Panc1 (cell line): ENCODE data around the gene KDM4B. TPM values are rescaled to one million over a fixed set of nuclear protein-coding genes. Genes with fewer than 3 reads are reported as not detected.

Experiments
- ATAC-seq: fragments of 200-7000 bp; cut with Tn5 transposase; 2 replicates; pipeline ENCODE4 v1.9.1; 2020; ENCODE audit warnings: mild to moderate bottlenecking, moderate library complexity
- BruUV-seq: library from RNA; stranded (reverse); fragments of 400-500 nt; replicated peaks from 2 replicates; lab custom pipeline; 2021; lab: Mats Ljungman, UMichigan
- CTCF ChIA-PET: fragments of 300-600 bp; sonication (Branson Sonifier 250); formaldehyde crosslinking; loops from one replicate; lab custom pipeline; 2022; ENCODE audit warnings: antibody characterized with exemption; lab: Charles Lee
- POLR2A ChIA-PET: fragments of 300-600 bp; sonication (Branson Sonifier 250); formaldehyde crosslinking; loops from one replicate; lab custom pipeline; 2022; ENCODE audit warnings: antibody characterized with exemption; lab: Charles Lee
- DNase-seq: peaks from one replicate; pipeline ENCODE4 v3.0.0-alpha.2; 2010; ENCODE audit warnings: low read depth, low spot score
- H3K27ac ChIP-seq: 2 replicates; pipeline ENCODE4 v1.5.1; 2011; ENCODE audit warnings: mild to moderate bottlenecking, low read length, inconsistent platforms
- H3K27me3 ChIP-seq: fragments of 200-500 bp; sonication (Bioruptor generic); 2 replicates; pipeline ENCODE4 v1.6.0; 2014; ENCODE audit warnings: low read length, inconsistent platforms; ENCODE audit not compliant: control insufficient read depth, insufficient read depth
- H3K36me3 ChIP-seq: fragments of 200-500 bp; sonication (Bioruptor generic); 2 replicates; pipeline ENCODE4 v1.5.1; 2014; ENCODE audit warnings: inconsistent platforms, mild to moderate bottlenecking, low read length, moderate library complexity; ENCODE audit not compliant: control insufficient read depth, insufficient read depth
- H3K4me1 ChIP-seq: 2 replicates; pipeline ENCODE4 v1.5.1; 2011; ENCODE audit warnings: inconsistent platforms, mild to moderate bottlenecking, low read length, moderate library complexity; ENCODE audit not compliant: control insufficient read depth, insufficient read depth
- H3K4me3 ChIP-seq, 2 experiments: 2 replicates each; pipeline ENCODE4 v1.5.1; 2011 to 2012; ENCODE audit warnings: low read depth in 2 of 2, low read length in 2 of 2, mild to moderate bottlenecking in 2 of 2, inconsistent platforms in 1 of 2, moderate library complexity in 1 of 2
- H3K9me3 ChIP-seq: fragments of 200-500 bp; sonication (Bioruptor generic); 2 replicates; pipeline ENCODE4 v1.5.1; 2014; ENCODE audit warnings: low read depth, mild to moderate bottlenecking, inconsistent platforms, low read length, moderate library complexity; ENCODE audit not compliant: control insufficient read depth, insufficient read depth
- CTCF ChIP-seq: fragments of 450-650 bp; IDR thresholded peaks from 2 replicates; pipeline ENCODE4 v1.5.1; 2017; ENCODE audit warnings: mild to moderate bottlenecking
- POLR2AphosphoS5 ChIP-seq: IDR thresholded peaks from 2 replicates; pipeline ENCODE4 v1.6.1; 2012; ENCODE audit warnings: mild to moderate bottlenecking, low read depth, low read length, moderate library complexity
- SIN3A ChIP-seq: IDR thresholded peaks from 2 replicates; pipeline ENCODE4 v1.6.1; 2012; ENCODE audit warnings: low read depth, mild to moderate bottlenecking, low read length, moderate library complexity, borderline replicate concordance; ENCODE audit not compliant: insufficient read depth
- TCF7L2 ChIP-seq: IDR thresholded peaks from 2 replicates; pipeline ENCODE4 v1.6.1; 2011; ENCODE audit warnings: mild to moderate bottlenecking, low read depth, low read length, inconsistent platforms
- in situ Hi-C: cut with HindIII; loops from 2 replicates; pipeline ENCODE4 v1.10.0; 2016; ENCODE audit warnings: low sequenced_read_pairs, low pct_unique_long_range_greater_than_20kb
- intact Hi-C: fragments of 100-400 bp; cut with micrococcal nuclease; formaldehyde crosslinking; loops from one replicate; pipeline ENCODE4 v1.10.0; 2022; ENCODE audit not compliant: unreplicated experiment
- total RNA-seq: library from RNA; stranded (reverse); gene quantifications from one replicate; pipeline ENCODE4 v1.2.1, GENCODE V29; 2021; ENCODE audit not compliant: unreplicated experiment
- TF ChIP-seq, protein P1 (sequence below), 2 experiments: IDR thresholded peaks; 2 replicates each; pipeline ENCODE4 v1.6.1; 2011 to 2012; ENCODE audit warnings: low read depth in 2 of 2, control low read depth in 1 of 2, low read length in 1 of 2, mild to moderate bottlenecking in 1 of 2, moderate library complexity in 1 of 2; ENCODE audit not compliant: insufficient read depth in 1 of 2

The KDM4B gene
- total RNA-seq, 1 experiment from 2014 or later, result 18.4 TPM

DNA sequence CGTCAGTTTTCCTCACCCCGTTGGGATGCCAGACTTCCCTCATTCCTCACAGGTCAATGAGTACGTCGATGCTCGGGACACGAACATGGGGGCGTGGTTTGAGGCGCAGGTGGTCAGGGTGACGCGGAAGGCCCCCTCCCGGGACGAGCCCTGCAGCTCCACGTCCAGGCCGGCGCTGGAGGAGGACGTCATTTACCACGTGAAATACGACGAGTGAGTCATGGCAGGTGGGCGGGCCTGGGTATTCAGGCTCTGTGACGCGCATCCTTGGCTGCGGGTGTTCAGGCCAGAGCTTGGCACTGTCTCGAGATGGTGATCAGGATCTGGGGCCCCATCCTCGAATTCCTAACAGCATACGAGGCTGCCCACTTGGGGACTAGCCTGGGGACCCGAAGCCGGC, 38.2 kb upstream of the KDM4B start:
- H3K27ac ChIP-seq, result no peak overlapping the region

GRCh38 chr19:4932711-4933110, 36.2 kb upstream of the KDM4B start:
- no TSS peak for BruUV-seq
- Histone ChIP-seq H3K27me3 (no peaks in the 10 kb centered on the region), H3K27ac (no peak overlapping the region), H3K36me3 (no peaks in the 10 kb centered on the region), H3K4me1 (no peaks in the 10 kb centered on the region), H3K9me3 (no peaks in the 10 kb centered on the region), H3K4me3 (no peak overlapping the region)
- in situ Hi-C loops, result no loop called here
- ChIA-PET POLR2A (no interaction called here), CTCF (no interaction called here)
- intact Hi-C loops, result no loop called here
- no peak for TF ChIP-seq CTCF
- no peak for TF ChIP-seq POLR2AphosphoS5
- no peak for TF ChIP-seq SIN3A
- TF ChIP-seq, protein P1, sequence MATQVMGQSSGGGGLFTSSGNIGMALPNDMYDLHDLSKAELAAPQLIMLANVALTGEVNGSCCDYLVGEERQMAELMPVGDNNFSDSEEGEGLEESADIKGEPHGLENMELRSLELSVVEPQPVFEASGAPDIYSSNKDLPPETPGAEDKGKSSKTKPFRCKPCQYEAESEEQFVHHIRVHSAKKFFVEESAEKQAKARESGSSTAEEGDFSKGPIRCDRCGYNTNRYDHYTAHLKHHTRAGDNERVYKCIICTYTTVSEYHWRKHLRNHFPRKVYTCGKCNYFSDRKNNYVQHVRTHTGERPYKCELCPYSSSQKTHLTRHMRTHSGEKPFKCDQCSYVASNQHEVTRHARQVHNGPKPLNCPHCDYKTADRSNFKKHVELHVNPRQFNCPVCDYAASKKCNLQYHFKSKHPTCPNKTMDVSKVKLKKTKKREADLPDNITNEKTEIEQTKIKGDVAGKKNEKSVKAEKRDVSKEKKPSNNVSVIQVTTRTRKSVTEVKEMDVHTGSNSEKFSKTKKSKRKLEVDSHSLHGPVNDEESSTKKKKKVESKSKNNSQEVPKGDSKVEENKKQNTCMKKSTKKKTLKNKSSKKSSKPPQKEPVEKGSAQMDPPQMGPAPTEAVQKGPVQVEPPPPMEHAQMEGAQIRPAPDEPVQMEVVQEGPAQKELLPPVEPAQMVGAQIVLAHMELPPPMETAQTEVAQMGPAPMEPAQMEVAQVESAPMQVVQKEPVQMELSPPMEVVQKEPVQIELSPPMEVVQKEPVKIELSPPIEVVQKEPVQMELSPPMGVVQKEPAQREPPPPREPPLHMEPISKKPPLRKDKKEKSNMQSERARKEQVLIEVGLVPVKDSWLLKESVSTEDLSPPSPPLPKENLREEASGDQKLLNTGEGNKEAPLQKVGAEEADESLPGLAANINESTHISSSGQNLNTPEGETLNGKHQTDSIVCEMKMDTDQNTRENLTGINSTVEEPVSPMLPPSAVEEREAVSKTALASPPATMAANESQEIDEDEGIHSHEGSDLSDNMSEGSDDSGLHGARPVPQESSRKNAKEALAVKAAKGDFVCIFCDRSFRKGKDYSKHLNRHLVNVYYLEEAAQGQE (IDR thresholded peaks at IDR 0.05; ENCODE audit: insufficient read depth in 1 of 2, low read depth in 2 of 2, low read length in 1 of 2), result no peak
- no peak for TF ChIP-seq TCF7L2
- ATAC-seq (no peak), DNase-seq (no peak)

More for the DNA sequence above, 38.2 kb upstream of the KDM4B start:
- ChIA-PET CTCF (no interaction called here), POLR2A (no interaction called here)
- H3K4me1 ChIP-seq, result no peaks in the 10 kb centered on the region
- no peaks in the 10 kb centered on the region for H3K27me3 ChIP-seq
- BruUV-seq, result no TSS peak
- DNase-seq (no peak), ATAC-seq (no peak; the same call in 1 of the 2 replicates)
- intact Hi-C loops (no loop called here), in situ Hi-C loops (no loop called here)
- TF ChIP-seq SIN3A, result no peak
- TF ChIP-seq, protein P1 (IDR thresholded peaks at IDR 0.05; ENCODE audit: insufficient read depth in 1 of 2, low read depth in 2 of 2, low read length in 1 of 2), result no peak
- TF ChIP-seq TCF7L2, result no peak
- TF ChIP-seq POLR2AphosphoS5, result no peak
- no peak for TF ChIP-seq CTCF
- no peaks in the 10 kb centered on the region for H3K9me3 ChIP-seq
- no peaks in the 10 kb centered on the region for H3K36me3 ChIP-seq
- H3K4me3 ChIP-seq, result no peak overlapping the region
